Epidermal melanocyte (primary cell): ENCODE data around the gene DCLRE1C.
"Not testable (repeated sequence)": the region's sequence is repeated elsewhere in the genome, so short reads cannot be mapped to it uniquely, and the experiment has no call there.

Experiments
- DNase-seq: peaks from one replicate; pipeline ENCODE4 v3.0.0; 2011; ENCODE audit warnings: low spot score; ENCODE audit not compliant: insufficient read length

DCLRE1C gene

DNA sequence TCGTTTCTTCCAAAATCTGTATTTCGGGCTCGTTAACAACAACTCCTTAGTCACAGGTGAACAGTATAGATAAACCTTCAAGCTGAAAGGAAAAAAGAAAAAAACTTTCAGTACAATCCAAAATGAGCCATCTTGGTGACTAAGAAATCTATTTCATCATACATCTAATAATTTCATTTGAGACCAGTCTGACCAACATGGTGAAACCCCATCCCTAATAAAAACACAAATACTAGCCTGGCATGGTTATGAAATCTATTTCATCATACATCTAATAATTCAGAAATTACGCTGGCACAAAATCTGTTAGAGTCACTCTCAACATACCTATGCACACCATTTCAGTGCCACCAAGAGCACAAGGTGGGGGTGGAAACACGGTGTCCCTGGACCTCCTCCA, 8.8 kb downstream of the DCLRE1C start:
- no peak for DNase-seq

DNA sequence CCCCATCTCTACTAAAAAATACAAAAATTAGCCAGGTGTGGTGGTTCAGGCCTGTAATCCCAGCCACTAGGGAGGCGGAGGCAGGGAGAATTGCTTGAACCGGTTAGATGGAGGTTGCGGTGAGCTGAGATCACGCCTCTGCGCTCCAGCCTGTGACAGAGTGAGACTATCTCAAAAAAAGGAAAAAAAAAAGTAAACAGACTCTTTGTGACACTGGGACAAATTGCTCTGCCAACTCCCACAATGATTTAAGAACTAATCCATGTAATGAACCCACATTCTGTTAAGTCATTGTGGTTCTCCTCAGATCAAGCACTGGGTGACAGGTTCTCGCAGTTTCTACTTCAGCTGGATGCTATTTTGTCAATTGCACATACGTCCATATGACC, 11.0 kb downstream of the DCLRE1C start:
- not testable (repeated sequence) for DNase-seq

DNA sequence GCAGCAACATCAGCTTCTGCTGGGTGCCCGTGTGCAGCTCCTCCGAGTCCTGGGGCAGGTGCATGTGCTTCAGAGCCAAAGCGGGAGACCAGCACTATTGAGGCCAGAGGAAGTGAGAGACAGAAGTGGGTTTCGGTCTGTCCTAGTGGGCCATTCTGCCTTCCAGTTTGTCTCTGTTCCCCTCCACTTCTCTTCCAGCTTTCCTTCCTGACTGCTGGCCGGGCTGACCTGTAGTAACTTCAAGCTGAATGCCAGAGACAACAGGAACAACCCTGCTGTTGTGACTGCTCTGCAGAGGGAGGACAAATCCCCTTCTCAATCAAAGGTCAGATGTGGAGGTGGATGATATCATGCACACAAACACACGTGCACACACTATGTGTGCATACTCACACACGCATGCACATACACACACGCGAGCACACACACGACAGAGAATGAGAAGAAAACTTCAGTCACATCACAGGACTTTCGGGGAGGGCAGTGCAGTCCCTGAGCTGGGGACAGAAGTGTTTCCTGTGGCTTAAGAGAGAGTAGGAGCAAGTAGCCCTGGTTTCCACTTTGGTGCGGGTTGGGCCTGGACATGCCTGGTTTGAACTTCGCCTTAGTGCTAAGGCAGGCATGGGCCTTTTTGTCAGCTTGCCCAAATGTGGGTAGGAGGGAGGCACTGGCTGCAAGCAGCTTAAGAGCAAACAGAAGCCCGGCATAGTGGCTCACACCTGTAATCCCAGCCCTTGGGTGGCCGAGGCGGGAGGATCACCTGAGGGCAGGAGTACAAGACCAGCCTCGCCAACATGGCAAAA, 11.5 kb downstream of the DCLRE1C start:
- DNase-seq, result not testable (repeated sequence)

DNA sequence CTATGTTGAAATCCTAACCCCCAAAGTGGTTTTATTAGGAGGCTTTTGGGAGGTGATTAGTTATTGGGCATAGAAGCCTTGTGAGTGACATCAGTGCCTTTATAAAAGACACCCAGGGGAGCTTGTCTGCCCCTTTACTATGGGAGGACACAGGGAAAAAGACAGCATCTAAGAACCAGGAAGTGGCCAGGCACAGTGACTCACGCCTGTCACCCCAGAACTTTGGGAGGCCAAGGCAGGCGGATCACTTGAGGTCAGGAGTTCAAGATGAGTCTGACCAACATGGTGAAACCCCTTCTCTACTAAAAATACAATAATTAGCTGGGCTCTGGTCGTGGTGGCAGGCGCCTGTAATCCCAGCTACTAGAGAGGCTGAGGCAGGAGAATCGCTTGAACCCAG, 14.9 kb downstream of the DCLRE1C start:
- DNase-seq, result not testable (repeated sequence)

DNA sequence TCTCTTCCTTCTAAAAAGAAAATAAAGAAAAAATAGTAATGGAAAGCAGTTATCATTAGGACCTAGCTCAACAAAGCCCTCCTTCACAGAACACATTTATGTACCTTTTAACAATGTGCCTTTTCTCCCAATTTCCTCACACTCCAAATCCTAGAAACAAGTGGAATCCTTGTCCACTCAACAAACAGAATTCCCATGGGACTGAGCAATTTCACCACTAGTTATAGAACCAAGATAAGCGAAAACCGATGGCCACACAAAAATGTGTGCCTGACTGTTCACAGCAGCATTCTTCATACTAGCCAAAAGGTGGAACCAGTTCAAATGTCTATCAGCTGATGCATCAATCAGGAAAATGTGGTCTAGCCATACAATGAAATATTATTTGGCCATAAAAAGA, 17.3 kb downstream of the DCLRE1C start:
- no peak for DNase-seq

DNA sequence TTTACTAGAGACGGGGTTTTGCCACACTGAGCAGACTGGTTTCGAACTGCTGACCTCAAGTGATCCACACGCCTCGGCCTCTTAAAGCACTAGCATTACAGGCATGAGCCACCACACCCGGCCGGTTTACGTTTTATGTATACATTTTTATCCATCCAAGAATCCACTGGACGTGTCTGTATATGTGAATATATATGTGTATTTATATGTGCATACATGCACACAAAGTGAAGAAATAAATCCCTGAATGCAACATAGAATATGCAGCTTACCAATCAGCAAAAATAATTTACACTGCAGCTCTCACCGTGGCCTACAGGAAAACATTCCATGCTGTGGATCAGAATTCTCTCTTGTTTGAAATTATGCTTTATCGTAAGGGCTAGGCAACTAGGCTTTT, 23.3 kb downstream of the DCLRE1C start:
- no peak for DNase-seq

DNA sequence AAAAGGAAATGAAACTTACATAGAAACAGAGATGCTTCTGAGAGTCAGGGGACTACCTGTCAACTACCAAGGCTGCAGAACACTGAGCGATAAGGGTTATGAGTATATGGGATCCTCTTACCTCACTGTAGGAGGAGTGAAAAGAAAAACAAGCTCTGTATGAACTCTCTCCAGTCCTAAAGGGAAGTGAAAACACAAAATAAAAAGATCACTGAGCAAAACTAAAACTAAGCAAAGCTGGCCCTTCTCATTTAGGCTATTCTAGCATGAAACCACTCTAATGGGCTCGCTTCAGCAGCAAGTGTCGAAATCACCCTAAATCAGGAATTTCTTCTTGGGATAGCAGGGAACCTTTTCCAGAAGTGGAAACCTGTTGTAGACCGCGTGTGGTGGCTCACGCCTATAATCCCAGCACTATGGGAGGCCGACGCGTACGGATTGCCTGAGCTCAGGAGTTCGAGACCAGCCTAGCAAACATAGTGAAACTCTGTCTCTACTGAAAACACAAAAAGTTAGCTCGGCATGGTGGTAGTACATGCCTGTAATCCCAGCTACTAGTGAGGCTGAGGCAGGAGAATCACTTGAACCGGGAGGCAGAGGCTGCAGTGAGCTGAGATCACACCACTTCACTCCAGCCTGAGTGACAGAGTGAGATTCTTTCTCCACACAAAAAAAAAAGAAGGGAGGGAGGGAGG, 27.0 kb downstream of the DCLRE1C start:
- no peak for DNase-seq

DNA sequence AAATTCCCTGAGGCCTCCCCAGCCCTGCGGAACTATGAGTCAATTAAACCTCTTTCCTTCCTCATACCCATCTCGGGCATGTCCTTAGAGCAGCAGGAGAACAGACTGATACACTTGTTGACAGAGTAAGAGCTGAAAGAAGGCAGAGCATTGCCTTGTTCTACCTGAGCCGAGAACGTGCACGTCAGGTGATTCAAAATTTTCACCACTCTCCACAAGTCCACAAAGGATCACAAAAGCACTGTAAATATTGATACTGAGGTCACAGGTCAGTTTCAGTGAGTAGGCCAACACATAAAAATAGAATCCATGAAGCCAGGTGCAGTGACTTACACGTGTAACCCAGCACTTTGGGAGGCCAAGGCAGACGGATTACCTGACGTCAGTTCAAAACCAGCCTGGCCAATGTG, 27.8 kb downstream of the DCLRE1C start:
- DNase-seq, result no peak

DNA sequence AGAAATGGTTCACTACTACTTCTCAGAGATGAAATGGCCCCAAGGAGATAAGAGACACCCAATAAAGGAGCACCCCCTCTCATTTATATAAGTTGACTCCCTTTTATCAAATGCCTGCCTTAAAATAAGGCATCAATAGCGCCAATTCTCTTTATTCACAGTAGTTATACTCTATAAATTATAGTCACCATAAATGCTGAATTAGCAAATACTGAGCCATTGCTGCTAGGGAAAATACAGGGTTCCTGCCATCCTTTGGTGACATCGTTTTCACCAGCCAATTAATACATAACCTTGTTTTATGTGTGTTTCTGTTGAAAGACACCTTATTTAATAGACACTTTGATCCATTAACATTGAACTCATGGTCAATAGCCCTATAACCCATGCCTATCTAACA, 28.6 kb downstream of the DCLRE1C start:
- no peak for DNase-seq

DNA sequence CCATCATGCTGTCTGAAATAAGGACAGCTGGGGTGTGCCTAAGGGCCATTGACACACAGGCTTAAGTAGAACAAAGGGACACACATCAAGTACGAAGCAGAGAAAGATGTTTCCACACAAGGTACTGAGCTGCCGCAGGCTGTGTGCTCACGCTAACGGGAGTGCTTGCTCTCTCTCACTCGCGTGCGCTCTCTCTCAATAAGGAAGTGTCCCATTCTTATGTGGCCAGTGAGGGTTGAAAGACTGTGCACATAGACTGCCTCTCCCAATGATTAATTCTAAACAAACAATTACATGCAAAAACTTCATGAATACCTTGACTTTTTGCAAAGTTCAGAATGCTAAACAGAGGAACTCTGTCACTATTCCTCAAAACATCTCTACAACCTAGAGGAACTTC, 29.9 kb downstream of the DCLRE1C start:
- no peak for DNase-seq

DNA sequence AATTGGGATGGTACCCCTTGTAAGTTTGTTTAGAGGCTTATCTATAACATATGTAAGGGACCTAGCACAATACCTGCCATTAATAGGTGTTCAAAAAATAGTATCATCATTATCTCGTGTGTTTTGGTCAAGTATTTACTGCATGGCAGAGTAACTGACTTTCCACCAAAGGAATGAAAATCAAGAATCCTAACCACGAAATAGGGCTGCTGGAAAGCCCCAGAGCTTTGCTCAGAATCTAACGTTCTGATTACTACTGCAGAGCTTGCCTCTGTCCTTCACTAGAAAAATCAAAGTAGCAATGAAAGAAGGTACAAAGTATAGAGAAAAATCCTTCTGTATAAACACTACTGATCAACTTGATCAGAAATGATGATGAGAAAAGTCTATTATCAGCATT, 34.9 kb downstream of the DCLRE1C start:
- no peak for DNase-seq

DNA sequence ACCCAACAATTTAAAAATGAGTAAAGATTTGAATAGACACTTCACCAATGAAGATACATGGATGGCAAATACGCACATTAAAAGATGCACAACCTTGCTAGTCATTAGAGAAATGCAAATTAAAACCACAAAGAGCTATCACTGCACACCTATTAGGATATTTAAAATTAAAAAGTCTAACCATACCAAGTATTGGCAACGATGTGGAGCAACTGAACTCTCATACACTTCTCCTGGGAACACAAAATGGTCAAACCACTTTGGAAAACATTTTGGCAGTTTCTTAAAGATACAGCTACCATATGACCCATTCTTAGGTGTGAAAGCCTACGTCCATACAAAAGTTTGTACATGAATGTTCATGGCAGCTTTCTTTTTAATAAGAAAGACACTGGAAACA, 36.1 kb downstream of the DCLRE1C start:
- DNase-seq, result no peak

DNA sequence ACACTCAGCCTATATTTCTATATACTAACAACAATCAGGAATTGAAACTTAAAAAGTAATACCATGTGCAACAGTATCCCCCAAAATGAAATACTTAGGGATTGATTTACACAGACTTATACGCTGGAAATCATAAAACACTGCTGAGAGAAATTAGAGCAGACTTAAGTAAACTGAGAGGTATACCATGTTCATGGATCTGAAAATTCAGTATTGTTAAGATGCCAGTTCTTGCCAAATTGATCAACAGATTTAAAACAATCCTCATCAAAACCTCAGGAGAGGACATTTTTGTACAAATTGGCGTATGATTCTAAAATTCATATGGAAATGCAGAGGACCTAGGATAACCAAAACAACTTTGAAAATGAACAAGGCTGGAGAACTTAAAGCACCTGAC, 37.3 kb downstream of the DCLRE1C start:
- no peak for DNase-seq

DNA sequence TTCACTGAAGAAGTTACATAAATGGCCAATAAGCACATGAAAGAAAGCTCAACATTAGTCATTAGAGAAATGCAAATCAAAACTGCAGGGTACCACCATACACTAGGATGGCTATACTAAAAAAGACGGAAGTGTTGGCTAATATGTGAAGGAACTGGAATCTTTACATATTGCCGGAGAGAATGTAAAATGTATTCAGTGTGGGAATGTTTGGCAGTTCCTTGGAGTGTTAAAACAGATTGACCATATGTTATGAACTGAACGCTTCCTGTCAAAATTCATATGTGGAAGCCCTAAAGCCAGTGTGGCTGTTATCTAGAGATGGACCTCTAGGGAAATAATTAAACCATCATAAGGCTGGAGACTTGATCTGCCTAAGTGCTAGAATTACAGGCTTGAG, 42.1 kb downstream of the DCLRE1C start:
- DNase-seq, result no peak

DNA sequence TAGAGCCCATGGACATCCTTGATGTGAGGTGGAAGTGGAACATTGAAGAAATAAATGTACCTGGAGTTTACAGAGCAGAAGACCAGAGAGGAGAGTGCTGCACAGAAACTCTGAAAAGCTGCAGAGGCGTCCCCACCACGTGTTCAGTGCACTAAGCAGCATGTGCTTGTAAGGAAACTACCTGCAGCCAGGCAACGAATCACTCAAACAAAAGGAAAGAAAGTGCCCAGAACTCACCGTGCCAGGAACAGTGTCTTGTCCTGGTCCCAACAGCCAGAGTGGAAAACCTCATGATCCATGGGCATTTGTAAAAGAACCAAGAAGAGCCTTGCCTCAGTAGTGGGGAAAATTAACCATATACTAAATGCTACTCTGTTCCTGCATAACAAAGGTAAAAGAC, 42.9 kb downstream of the DCLRE1C start:
- DNase-seq, result no peak

DNA sequence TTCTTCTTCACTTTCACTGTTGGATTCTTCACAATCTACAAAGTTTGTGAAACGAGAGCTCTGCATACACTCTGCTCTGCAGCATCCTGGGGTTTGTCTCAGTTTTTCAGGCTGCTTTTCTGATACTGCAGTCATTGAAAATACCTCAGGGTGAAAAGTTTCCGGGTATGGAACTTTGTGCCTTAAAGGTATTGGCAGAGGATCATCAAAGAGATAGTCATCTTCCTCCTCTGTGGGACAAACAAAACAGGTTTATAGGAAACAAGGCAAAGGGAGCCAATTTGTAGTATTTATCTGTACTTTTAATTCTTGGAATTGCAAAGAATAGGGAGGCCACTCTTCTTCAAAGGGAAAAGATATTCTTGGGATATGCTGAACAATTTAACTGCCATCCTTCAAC, 44.8 kb downstream of the DCLRE1C start:
- no peak for DNase-seq

DNA sequence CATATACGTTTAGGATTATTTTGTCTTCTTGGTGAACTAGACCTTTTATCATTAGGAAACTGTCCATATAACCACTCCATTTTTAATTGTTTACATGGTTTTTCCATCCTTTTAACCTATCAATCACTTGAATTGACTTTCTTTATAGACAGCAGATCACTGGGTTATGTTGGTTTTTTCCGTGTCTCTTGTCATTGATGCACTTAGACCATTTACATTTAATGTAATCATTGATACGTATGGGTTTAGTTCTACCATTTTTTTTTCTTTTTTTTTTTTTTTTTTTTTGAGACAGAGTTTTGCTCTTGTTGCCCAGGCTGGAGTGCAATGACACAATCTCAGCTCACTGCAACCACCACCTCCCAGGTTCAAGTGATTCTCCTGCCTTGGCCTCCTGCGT, 46.3 kb downstream of the DCLRE1C start:
- not testable (repeated sequence) for DNase-seq

DNA sequence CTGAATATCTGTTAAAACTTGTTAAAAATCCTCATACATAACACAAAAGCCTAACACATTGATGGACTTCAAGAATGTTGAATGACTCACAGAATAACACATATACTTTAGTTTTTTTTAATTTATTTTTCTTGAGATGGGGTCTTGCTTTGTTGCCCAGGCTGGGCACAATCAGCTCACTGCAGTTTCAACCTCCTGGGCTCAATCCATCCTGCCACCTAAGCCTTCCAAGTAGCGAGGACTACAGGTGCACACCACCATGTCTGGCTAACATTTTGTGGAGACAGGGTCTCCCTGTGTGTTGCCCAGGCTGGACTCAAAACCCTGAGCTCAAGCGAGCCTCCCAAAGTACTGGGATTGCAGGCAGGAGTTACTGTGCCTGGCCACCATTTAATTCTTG, 47.1 kb downstream of the DCLRE1C start:
- no peak for DNase-seq

DNA sequence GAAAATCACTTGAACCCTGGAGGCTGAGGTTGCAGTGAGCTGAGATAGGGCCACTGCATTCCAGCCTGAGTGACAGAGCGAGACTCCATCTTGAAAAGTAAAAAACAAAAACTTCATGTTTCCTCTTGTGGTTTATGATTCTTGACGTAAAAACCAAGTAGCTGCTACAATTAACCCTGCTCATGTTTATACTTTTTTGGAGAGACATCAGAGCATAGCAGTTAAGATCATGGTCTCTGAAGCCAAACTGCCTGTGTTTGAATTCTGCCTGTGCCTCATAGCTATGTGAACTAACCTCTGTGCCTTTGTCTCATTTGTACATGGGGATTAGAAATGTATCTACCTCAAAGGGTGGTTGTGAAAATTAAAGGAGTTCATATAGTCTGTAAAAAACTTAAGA, 48.0 kb downstream of the DCLRE1C start:
- no peak for DNase-seq

DNA sequence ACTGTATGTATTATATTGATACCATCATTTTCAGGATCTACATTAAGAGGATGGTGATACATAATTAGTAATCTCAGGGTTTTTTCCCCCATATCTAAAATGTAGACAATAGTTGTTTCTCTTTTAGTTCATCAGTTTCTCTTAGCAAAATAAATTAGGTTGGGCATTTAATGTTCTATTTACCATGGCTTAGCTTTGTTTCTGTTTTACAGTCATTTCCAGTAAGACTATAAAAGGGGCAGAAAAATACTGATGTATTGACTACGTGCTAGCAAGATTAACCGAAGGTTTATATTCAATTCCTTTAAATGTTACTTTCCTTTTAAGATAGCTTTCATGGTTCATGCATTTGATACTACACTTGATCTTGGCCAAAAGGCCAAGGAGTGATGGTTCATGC, 49.0 kb downstream of the DCLRE1C start:
- DNase-seq, result no peak

DNA sequence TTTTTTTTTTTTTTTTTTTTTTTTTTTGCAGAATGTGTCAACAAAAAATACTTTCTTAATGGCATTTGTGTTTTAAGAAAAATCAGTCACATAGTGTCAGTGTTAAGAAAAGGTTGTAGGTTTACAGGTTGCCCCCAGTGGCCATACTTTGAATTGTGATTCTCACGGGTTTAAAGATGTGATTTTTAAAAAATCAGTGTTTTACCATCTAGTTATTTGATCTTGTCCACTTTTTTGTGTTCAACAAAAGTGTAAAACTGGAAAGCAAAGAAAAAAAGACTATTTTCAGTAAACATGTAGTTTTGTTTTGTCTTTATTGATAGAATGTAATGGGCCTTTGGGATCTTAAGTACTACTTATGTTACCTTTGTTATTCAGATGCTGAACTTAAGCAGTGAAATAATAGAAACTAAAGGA, 49.6 kb downstream of the DCLRE1C start:
- no peak for DNase-seq

DNA sequence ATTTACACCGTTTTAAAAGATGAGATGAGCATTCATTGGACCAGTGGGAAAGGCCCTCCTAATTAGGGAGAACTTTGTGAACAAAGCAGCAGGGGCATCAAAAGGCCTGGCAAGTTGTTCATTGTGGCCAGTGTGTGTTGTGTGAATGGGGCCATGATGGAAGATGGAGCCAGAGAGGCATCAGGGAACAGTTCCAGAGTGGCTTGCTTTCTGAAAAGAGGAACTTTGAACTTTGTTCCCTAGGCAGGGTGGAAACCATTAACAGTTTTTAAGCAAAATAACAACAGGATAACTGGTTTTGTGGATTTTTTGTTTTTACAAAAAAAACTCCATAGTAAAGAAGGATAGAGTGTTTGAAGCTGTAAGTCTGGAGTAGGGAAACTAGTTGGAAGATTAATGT, 62.7 kb downstream of the DCLRE1C start:
- DNase-seq, result no peak

DNA sequence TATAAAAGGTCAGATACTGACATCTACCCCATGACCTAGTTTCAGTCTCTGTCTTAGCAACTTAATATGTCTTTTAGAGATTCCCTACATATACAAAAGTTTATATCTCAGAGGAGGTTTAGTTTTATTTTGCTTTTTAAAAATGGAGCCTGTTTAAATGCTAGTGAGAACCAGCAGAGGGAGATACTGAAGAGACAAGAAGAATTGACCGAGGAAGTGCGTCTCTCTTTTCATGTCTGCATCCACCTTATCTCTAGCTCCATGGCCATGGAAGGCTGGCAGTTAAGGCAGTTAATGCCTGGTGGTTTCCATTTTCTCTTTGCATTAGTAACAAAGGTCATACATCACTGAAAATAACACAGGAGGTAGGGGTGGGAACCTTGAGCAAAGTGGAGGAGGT, 64.6 kb downstream of the DCLRE1C start:
- DNase-seq, result no peak
